SW480 (cell line): ENCODE results near the gene SLC11A2.
A peak's percentile ranks its signal among the peaks of the same experiment; 100 is the strongest.
"Not testable (repeated sequence)": the region's sequence is repeated elsewhere in the genome, so short reads cannot be mapped to it uniquely, and the experiment has no call there.

Experiments used
- DNase-seq: peaks from one replicate; pipeline ENCODE4 v3.0.0-alpha.2; 2016; ENCODE audit warnings: low spot score

SLC11A2 gene

GRCh38 chr12:50990147-50990727 is 35.9 kb downstream of the SLC11A2 start:
- DNase-seq: no peak

GRCh38 chr12:50988871-50989270 is 37.3 kb downstream of the SLC11A2 start:
- DNase-seq: no peak

- DNase-seq: no peak
These were observed 38.1 kb downstream of the SLC11A2 start for GRCh38 chr12:50988051-50988450.

GRCh38 chr12:50986966-50987737 is 39.0 kb downstream of the SLC11A2 start:
- peak; percentile 40 for DNase-seq

GRCh38 chr12:50985322-50985721 is 40.9 kb downstream of the SLC11A2 start:
- DNase-seq: no peak

GRCh38 chr12:50984586-50985298 is 41.4 kb downstream of the SLC11A2 start:
- no peak for DNase-seq

GRCh38 chr12:50981319-50982239 is 44.6 kb downstream of the SLC11A2 start:
- no peak for DNase-seq

GRCh38 chr12:50980545-50980944 is 45.6 kb downstream of the SLC11A2 start:
- no peak for DNase-seq

- DNase-seq: no peak
These were observed 46.7 kb downstream of the SLC11A2 start for GRCh38 chr12:50979369-50980052.

- DNase-seq: no peak
These were observed 54.2 kb downstream of the SLC11A2 start for GRCh38 chr12:50971946-50972345.

GRCh38 chr12:50964432-50964831 is 61.8 kb downstream of the SLC11A2 start:
- DNase-seq: no peak

- DNase-seq: no peak
These were observed 64.5 kb downstream of the SLC11A2 start for GRCh38 chr12:50961708-50962107.

- no peak for DNase-seq
These were observed 66.1 kb downstream of the SLC11A2 start for GRCh38 chr12:50960130-50960529.

- DNase-seq: no peak
These were observed 70.5 kb downstream of the SLC11A2 start for GRCh38 chr12:50955697-50956096.

GRCh38 chr12:50955288-50955687 is 70.9 kb downstream of the SLC11A2 start:
- DNase-seq: no peak

GRCh38 chr12:50954789-50955188 is 71.4 kb downstream of the SLC11A2 start:
- not testable (repeated sequence) for DNase-seq

- peak; percentile 13 for DNase-seq
These were observed 73.1 kb downstream of the SLC11A2 start for GRCh38 chr12:50953047-50953446.

- no peak for DNase-seq
These were observed 73.7 kb downstream of the SLC11A2 start, which contains the start of gene HIGD1C for GRCh38 chr12:50952510-50952909. TSS of gene HIGD1C (plus strand) at chr12:50952544. CDS start at chr12:50953999, 1,455 bp downstream.

GRCh38 chr12:50951112-50951511 is 75.1 kb downstream of the SLC11A2 start:
- no peak for DNase-seq

GRCh38 chr12:50949801-50950302 is 76.3 kb downstream of the SLC11A2 start:
- no peak for DNase-seq

- no peak for DNase-seq
These were observed 77.4 kb downstream of the SLC11A2 start for GRCh38 chr12:50948798-50949197.
